ENCODE measurements around the gene GRAMD4.
A peak's percentile ranks its signal among the peaks of the same experiment; 100 is the strongest.

Gene GRAMD4

DNA sequence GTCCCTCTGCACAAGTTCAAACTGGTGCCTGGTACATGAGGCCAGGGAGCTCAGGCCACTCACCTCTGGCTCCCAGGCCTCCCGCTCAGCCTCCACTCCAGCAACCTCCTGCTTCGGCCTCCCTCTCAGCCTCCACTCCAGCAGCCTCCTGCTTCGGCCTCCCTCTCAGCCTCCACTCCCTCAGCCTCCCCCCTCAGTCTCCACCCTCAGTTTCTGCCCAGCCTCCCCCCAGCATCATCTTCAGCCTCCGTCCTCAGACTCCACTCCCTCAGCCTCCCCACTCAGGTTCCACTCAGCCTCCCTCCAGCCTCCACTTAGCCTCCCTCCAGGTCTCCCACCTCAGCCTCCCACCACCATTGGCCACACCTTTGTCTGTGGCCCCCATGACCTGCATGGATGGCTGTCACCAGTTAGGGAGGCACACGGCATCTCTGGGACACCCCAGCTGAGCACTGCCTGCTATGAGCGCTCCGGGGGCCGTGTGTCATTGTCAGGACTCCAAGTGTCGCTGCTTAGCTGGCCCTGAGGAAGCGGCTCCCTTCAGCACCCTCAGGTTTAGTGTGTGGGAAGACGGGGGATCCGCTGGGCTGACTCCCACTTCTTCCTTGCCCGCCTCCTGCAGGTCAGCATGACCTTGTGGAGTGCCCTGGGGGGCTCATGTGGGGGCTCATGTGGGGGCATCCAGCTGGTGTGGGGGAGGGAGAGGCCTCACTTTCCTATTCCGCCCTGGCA is 39.0 kb downstream of the GRAMD4 start:
- no peak for DNase-seq

DNA sequence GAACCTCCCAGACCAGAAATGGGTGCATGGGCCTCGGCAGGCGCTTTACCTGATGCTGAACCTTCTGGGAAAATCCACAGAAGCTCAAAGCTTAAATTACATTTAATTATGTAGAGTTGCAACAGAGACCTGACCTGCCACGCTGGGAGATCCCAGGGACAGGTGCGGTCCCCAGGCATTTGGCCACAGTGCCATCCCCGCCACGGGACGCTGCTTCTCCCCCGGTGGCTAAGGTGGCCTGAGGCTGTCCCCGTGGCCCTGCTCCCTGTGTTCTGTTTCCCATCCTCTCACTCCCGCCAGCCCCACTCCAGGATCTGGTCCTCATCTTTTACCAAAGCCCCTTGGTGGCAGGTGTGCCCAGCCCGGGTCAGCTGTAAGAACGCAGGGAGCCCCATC is 39.6 kb downstream of the GRAMD4 start:
- no peak for DNase-seq

DNA sequence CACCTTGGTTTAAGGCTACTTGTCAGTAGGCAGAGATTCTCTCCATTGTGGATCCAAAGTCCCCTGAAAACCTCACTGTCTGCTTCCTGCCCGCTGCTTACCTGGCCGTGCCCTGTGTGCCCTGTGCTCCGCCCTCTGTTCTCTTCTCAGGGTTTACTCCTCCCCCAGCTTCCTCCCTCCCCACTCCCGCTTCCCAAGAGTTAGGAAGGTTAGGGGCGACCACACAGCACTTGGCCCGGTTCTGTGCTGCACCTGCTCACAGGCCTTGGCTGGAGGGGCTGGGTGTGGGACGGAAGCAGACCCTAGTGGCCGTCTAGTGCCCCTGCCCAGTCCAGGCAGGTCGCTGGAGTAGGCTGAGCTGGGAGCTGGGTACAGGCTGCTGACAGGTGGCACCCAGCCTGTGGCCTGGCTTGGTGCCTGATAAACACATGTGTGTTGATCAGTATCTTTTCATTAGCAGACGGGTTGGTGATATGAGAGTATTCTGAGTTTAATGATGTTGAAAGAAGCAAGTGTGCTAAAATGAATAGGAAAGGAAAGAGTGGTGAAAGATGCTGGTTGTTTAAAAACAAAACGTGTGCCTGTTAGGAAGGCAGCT is 40.5 kb downstream of the GRAMD4 start:
- DNase-seq, result no peak

DNA sequence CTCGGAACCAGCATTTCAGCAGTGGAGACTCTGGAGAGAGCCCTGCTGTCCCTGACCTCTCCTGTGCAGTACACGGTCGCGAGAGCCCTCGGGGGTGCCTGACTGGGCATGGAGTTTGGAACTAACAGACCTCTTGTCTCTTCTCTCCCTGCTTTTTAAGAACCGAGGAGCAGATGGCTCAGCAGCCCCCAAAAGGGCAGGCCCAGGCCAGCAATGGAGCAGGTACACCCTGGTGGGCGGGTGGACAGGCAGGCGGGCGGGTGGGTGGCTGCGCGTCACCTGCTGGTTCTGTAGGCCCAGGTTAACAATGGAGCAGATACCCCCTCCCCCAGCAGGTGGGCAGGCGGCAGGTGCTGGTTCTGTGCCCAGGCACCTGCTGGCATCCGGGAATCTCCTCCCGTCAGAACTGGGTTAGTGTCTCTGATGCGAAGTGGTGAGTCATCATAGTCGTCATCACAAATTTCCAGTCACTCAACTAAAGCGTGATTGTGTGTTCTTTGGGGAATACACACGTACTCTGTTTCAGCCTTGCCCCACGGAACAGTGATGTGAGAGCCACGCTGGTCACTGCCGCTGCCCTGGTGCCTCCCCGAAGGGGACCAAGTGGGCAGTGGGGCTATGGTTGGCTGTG is 41.1 kb downstream of the GRAMD4 start:
- peak; percentile 58 to 66 for DNase-seq

DNA sequence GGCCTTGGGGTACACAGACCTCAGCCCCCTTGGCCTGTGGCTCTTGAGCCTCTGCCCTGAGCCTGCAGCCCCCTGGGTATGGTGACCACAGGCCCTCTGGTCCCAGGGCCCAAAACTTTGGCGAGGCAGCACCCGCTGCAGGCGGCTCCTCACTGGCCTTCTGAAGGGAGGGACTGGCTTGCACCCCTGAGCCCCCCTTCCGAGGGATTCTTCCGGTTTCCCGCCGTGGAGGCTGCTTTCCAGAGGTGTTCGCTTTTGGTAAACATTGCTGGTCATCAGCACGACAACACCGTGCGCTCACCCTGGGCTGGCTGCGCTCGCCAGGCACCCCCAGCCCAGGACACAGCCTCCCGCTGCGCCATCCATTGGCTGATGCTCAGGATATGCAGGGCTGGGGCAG is 42.0 kb downstream of the GRAMD4 start:
- no peak for DNase-seq

DNA sequence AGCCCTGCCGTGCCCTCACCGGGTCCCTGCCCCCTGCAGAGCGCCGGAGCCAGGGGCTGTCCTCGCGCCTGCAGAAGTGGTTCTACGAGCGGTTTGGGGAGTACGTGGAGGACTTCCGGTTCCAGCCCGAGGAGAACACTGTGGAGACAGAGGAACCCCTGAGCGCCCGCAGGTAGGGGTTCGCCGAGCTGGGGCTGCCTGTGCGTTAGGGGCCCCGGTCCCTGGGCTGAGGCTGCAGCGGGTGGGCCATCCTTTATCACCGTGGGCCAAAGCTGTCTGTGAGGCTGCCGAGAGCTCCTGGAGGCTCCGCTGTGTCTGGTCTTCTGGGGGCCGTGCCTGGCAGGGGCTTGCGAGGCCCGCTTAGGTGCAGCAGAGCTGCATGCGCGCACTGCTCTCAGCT is 42.8 kb downstream of the GRAMD4 start:
- DNase-seq, result no peak

DNA sequence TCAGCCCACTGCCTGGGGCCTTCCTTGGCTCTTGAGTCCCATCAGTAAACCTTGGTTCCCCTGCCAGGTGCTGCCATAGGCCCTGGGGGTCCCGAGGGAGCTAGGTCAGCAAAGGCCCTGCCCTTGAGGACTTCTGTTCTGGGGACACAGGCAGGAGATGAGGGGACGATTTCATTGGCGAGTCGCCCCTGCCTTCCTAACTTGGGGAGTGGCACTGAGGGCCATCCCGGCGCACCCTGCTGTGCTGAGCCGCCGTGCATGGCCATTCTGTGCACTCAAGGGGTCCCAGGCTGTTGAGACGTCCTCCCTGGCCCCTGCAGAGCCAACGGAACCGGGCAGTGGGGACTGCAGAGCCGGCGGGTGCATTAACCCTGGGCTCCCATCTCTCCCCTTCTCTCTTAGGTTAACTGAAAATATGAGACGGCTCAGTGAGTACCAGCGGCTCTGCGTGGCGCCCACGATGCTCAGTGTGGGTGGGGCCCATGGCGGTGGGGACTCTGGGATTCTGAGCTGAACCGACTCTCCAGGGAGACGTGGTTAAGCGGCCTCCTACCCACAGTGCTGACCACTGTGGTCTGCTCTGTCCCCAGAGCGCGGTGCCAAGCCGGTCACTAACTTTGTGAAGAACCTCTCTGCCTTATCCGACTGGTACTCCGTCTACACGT is 43.4 kb downstream of the GRAMD4 start:
- DNase-seq, result no peak

DNA sequence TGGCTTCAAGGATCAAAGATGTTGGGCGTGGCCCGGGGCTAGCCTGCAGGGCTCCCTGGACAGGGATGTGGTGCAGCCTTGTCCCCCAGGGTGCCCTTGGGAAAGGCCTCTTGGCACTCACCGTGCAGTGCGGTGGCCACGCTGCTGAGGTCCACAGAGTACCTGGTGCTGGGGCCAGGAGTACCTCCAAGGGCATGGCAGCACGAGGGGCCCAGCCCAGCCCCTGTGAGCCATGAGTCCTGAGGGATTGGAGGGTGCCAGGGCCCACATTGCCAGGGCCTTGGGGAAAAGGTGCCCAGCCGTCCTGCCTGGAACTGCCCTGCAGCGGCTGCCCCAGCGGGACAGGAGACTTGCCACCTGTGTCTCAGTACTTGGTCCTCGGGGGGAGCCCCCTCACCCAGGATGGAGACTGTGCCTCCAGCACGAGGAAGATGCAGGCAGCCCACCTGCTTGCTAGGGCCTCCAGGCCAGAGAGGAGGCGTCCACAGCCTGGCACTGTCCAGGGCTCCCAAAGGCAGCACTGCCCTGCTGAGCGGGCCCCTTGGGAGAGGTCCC is 44.2 kb downstream of the GRAMD4 start:
- no peak for DNase-seq

DNA sequence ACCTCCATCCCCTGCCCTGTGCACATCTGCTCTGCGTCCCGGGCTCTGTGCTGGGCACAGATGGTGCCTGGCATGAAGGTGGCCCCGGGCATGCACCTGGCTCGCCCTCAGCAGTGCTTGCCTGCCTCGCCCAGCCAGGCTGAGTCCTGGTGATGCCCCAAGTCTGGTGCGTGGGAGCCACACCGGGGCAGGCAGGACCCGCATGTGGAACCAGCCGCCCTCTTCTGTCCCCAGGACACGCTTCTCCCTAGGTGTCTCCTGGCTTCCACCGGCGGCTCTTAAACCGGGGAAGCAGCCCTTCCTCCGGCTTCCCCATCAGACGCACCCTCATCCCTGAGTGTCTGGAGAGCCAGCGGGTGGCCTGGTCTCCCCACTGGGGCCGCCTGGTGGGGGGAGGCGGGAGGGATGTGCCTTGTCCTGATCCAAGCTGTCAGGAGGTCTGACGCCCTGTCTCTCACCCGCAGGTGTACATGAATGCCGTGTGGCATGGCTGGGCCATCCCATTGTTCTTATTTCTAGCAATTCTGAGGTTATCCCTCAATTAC is 45.0 kb downstream of the GRAMD4 start:
- no peak for DNase-seq

DNA sequence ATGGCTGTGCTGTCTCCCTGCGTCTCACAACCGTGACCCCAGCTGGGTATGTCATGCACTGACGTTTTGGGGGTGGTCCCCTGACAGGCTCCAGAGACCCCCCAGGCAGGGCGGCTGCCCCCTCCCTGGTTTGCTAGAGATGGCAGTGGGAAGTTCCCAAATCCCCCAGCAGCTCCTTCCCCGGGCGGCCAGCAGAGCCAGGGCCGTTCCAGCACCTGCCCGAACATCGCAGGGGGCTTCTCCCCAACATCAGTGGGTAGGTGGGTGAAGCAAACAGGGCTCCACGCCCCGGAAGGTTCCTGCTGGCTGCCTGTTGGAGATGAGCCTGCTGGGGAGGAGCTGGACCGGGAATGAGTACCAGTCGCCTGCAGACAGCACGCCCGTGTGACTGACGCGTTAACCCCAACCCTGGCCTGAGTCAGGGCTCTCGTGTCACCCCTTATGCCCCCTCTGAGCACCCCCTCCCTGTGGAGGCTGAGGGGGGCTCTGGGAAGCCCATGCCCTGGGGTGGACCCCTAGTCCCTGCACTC is 45.6 kb downstream of the GRAMD4 start:
- DNase-seq, result no peak

DNA sequence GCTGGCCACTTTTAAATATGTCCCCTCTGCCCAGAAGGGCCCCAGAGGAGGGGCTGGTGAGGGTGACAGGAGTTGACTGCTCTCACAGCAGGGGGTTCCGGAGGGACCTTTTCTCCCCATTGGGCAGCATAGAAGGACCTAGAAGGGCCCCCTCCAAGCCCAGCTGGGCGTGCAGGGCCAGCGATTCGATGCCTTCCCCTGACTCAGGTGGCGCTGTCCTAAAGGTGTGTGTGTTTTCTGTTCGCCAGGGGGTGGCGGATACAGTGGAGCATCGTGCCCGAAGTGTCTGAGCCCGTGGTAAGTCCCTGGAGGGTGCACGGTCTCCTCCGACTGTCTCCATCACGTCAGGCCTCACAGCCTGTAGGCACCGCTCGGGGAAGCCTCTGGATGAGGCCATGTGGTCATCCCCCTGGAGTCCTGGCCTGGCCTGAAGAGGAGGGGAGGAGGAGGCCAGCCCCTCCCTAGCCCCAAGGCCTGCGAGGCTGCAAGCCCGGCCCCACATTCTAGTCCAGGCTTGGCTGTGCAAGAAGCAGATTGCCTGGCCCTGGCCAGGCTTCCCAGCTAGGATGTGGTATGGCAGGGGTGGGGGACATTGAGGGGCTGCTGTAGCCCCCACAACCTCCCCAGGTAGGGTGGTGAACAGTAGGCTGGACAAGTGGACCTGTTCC is 46.5 kb downstream of the GRAMD4 start:
- DNase-seq, result no peak

DNA sequence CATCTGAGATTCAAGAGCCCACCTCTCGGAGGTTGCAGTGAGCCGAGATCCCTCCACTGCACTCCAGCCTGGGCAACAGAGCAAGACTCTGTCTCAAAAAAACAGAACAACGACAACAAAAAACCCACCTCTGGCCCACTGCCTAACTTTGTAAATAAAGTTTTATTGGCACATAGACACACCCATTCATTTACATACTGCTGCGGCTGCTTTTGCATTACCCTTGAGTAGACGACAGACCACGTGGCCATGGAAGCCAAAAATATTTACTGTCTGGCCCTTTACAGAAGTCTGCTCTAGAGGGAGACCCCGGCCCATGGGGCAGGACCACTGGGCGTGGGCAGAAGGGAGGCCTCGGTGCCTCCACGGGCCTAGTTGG is 47.0 kb downstream of the GRAMD4 start:
- no peak for DNase-seq

DNA sequence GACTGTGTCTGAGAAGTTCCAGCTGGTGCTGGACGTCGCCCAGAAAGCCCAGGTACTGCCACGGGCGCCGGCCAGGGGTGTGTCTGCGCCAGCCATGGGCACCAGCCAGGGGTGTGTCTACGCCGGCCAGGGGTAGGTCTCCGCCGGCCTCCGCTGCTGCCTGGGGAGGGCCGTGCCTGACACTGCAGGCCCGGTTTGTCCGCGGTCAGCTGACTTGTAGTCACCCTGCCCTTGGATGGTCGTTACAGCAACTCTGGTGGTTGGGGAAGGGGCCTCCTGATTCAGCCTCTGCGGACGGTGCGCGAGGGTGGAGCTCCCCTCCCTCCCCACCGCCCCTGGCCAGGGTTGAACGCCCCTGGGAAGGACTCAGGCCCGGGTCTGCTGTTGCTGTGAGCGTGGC is 47.9 kb downstream of the GRAMD4 start:
- no peak for DNase-seq

DNA sequence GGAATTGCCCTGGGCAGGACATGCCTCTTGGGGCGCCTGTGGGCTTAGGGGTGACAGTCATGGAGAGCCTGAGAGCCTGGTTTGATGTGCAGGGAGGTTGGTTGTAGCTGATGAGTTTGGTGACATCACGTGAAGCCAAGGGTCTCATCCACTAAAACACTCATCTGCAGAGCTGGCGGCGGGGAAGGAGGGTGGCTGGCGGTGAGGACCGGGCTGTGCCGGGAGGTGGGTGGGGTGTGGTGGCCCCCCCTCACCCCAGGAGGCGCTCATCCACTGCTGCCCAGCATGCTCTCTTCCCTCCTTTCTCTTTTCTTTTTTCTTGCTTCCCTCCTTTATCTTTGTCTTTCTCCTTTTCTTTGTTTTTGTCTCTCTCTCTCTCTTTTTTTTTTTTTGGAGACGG is 49.0 kb downstream of the GRAMD4 start:
- DNase-seq, result no peak

DNA sequence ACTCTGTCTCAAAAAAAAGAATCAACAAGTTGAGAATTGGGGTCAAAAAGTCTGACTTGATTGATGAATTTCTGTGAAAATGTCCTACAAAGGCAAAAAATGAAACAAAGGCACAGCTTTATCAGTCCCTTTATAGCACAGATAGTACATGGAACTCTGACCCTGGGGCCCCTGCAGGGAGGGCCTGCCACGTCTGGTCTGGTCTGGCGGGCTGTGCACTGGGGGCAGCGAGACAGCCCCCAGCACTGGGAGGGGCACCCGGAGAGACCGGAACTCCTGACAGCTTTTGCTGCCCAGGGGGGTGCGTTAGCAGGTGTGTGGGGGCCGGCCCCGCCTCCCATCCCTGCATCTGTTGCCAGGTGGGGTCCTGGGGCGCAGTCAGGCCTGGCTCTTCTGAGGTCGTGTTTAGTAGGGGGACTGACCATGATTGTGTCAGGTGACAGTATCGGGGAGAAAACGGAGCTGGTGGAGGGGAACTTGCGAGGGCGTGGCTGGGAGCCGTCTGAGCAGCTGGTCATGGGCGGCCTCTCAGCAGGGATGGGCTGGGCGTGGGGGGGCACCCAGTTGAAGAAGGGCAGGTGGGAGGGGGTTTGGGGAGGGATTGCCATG is 51.7 kb downstream of the GRAMD4 start:
- no peak for DNase-seq

DNA sequence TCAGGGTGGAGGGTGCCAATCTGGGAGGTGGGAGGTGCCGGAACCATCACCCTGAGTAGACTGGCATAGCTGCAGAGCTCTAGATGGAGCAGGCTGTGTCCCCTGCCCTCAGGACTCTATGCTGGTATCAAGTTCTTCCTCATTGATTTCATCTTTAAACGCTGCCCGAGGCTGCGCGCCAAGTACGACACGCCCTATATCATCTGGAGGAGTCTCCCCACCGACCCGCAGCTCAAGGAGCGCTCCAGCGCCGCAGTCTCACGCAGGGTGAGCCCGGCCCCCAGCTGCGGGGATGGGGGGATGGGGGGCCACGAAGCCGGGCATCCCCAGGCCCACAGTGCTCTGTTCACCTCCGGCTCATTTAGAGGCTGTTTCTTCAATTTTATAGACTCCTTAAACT is 52.5 kb downstream of the GRAMD4 start:
- DNase-seq, result no peak

DNA sequence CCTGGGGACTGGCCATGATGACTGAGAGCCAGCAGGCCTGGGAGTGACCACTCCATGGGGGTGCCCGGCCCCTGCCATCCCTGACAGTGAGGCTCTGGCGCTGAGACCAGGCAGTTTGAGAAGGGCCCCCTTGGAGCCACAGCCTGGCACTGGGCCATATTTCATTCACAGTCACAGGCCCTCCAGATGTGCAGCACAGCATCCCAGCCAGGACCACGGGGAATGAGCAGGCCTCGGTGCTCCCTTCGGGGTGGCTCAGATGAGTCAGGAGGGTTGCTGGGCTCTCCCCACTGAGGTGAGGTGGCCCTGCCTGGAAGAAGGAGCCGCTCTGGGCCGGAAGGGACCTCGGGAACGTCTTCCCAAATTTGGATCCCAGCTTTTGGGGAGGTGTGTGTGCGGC is 53.0 kb downstream of the GRAMD4 start:
- peak in 1 of 2 experiments; percentile 31 for DNase-seq

DNA sequence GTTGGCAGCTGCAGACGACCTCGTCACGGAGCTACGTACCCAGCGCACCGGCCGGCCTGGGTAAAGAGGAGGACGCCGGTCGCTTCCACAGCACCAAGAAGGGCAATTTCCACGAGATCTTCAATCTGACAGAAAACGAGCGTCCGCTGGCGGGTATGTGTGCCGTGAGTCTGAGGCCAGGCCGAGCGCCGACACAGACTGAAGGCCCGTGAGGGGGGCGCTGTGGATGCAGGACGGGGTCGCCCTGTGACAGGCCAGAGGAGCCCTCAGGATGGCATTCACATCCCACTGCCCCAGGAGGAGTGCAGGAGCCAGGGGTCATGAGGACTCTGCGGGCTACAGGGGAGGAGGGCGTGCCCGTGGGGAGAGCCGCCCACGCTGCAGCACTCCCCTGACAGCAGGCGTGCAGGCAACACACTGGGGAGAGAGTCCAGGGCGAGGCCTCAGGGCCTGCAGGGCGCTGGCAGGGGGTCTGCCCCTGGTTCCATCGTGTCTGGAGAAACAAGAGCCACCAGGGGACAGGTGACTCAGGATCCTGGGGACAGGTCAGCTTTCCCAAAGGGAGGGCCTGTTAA is 53.6 kb downstream of the GRAMD4 start:
- DNase-seq, result no peak

DNA sequence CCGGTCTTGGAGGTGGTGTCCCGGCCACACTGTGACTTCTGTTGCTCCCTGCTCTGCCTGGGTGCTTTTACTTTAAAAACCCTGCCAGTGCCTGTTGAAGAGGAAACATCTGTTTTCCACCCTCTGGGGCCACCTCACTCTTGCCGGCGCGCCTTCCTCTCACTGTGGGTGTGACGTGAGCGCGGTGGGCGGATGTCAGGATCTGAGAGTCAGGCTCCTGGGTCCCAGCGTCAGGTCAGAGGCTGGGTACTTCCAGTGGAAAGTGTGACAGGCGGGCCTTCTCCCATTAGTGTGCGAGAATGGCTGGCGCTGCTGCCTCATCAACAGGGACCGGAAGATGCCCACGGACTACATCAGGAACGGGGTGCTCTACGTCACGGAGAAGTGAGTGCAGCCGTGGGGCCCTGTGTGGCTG is 54.2 kb downstream of the GRAMD4 start:
- DNase-seq, result peak; percentile 94 to 95

DNA sequence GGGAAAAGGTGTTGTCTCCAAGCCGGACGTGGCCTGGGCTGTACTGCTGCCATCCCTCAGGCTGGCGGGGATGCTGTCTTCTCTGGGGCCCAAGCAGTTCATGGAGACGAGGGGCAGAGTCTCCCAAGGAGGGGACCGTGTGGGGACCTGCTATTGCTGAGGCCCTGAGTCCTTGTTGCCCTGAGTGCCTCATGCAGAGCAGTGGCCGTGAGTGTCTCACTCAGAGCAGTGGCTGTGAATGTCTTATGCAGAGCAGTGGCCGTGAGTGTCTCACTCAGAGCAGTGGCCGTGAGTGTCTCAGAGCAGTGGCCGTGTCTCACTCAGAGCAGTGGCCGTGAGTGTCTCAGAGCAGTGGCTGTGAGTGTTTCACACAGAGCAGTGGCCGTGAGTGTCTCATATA is 54.7 kb downstream of the GRAMD4 start:
- DNase-seq, result peak in 1 of 2 experiments; percentile 59

DNA sequence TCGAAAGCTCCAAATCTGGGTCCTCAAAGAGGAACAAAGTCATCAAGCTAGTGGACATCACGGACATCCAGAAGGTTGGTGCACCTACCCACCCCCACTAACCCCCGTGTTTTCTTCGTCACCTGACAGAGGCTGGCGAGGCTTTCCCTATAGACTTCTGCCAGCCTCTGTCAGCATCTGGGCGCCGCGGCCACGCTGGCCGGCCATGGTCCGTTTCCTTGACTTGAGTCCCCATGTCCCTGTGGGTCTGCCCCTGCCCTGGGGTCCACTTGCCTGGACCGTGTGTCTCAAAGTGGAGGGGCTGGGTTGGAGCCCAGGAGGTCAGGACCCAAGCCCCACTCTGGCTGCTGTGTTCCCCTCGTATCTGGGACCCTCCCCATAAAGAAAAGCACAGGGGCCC is 55.3 kb downstream of the GRAMD4 start:
- DNase-seq, result no peak

DNA sequence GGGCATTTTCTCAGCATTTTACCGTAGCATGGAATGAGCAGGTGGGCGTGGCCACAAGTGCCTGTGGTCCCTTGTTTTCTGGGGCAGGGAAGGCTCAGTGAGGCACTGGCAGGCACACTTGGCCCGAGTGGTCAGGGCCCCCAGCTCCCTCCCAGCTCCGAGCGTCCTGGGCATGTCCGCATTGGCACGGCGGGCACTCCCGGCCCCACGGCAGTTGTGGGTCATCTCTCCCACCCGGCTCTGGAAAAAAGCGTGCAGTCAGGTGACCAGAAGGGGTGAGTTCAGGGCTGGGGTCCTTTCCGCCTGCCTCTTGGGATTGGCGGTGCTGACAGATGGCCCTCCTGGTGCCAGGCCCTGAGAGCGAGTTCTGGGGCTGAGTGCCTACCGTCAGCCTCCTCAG is 55.8 kb downstream of the GRAMD4 start:
- DNase-seq, result no peak
